ENCODE data around the gene RPTOR. TPM values are rescaled to one million over a fixed set of nuclear protein-coding genes. Genes with fewer than 3 reads are reported as not detected.

RPTOR gene
- total RNA-seq, 1 experiment from 2014 or later, result 46.2 TPM

- H2AFZ ChIP-seq (ENCODE audit: low read length), result no peak overlapping the region
- ATAC-seq, result no peak
- H3K4me2 ChIP-seq (ENCODE audit: low read length), result no peak overlapping the region
- H3K4me1 ChIP-seq (ENCODE audit: insufficient read depth, low read length), result no peaks in the 10 kb centered on the region
- H3F3A ChIP-seq (ENCODE audit: low read length, unreplicated experiment), result no peaks in the 10 kb centered on the region
- H3K9me2 ChIP-seq (replicated peaks; ENCODE audit: low read length), result no peaks in the 10 kb centered on the region
- no peak overlapping the region for H3K4me3 ChIP-seq (ENCODE audit: low read length)
- ChIA-PET CTCF (no interaction called here), POLR2A (ENCODE audit: unreplicated experiment) (no interaction called here)
- H3K79me2 ChIP-seq (ENCODE audit: low read length), result no peaks in the 10 kb centered on the region
- H3K9ac ChIP-seq (ENCODE audit: low read length), result no peak overlapping the region
- BruUV-seq (replicated peaks), result no TSS peak
- DNase-seq, result no peak
- H4K20me1 ChIP-seq (ENCODE audit: low read length), result no peaks in the 10 kb centered on the region
- no peak for TF ChIP-seq EZH2phosphoT487 (IDR thresholded peaks at IDR 0.05; ENCODE audit: borderline replicate concordance, low read length)
- no peak for TF ChIP-seq EZH2 (IDR thresholded peaks at IDR 0.05; ENCODE audit: low read length, unreplicated experiment)
- TF ChIP-seq CTCF (conservative IDR thresholded peaks at IDR 0.05; ENCODE audit: low read depth, low read length), result no peak
- H3K36me3 ChIP-seq (ENCODE audit: low read depth, low read length), result peaks cover 13% of the 10 kb centered on the region; the same call in 1 of the 2 replicates
- H3K9me3 ChIP-seq (ENCODE audit: low read length), result no peaks in the 10 kb centered on the region
- no peaks in the 10 kb centered on the region for H3K27me3 ChIP-seq (ENCODE audit: low read length)
- H3K27ac ChIP-seq (ENCODE audit: low read length), result no peak overlapping the region
- intact Hi-C loops (cut with micrococcal nuclease), result no loop called here
Observed at GRCh38 chr17:80878876-80879722, 334.5 kb downstream of the RPTOR start.

GRCh38 chr17:80879723-80880647 lies 335.3 kb downstream of the RPTOR start:
- ChIA-PET CTCF (no interaction called here), POLR2A (ENCODE audit: unreplicated experiment) (no interaction called here)
- Histone ChIP-seq H2AFZ (ENCODE audit: low read length) (no peak overlapping the region), H3K9ac (ENCODE audit: low read length) (no peak overlapping the region), H3K27me3 (ENCODE audit: low read length) (no peaks in the 10 kb centered on the region), H3F3A (ENCODE audit: low read length, unreplicated experiment) (no peaks in the 10 kb centered on the region), H3K4me1 (ENCODE audit: insufficient read depth, low read length) (no peaks in the 10 kb centered on the region), H3K27ac (ENCODE audit: low read length) (no peak overlapping the region), H3K9me3 (ENCODE audit: low read length) (no peaks in the 10 kb centered on the region), H3K36me3 (ENCODE audit: low read depth, low read length) (peaks cover 9% of the 10 kb centered on the region; the same call in 1 of the 2 replicates), H3K79me2 (ENCODE audit: low read length) (no peaks in the 10 kb centered on the region), H3K9me2 (replicated peaks; ENCODE audit: low read length) (no peaks in the 10 kb centered on the region), H3K4me2 (ENCODE audit: low read length) (no peak overlapping the region), H3K4me3 (ENCODE audit: low read length) (no peak overlapping the region), H4K20me1 (ENCODE audit: low read length) (no peaks in the 10 kb centered on the region)
- no TSS peak for BruUV-seq (replicated peaks)
- intact Hi-C loops (cut with micrococcal nuclease), result no loop called here
- ATAC-seq (no peak), DNase-seq (no peak)
- no peak for TF ChIP-seq EZH2phosphoT487 (IDR thresholded peaks at IDR 0.05; ENCODE audit: borderline replicate concordance, low read length)
- TF ChIP-seq EZH2 (IDR thresholded peaks at IDR 0.05; ENCODE audit: low read length, unreplicated experiment), result no peak
- no peak for TF ChIP-seq CTCF (conservative IDR thresholded peaks at IDR 0.05; ENCODE audit: low read depth, low read length)
